Endothelial cell of umbilical vein (primary cell): ENCODE results near the gene CYP17A1.

Experiments
- CTCF ChIP-seq, 2 donors: IDR thresholded peaks; 1 replicate in 1 of 2; 2 replicates in 1 of 2; pipeline ENCODE4 v1.5.1; 2011; ENCODE audit warnings: low read length in 2 of 2, mild to moderate bottlenecking in 2 of 2, moderate library complexity in 2 of 2, control low read depth in 1 of 2, inconsistent platforms in 1 of 2, low read depth in 1 of 2; ENCODE audit not compliant: insufficient read depth in 1 of 2; ENCODE audit errors: extremely low read depth in 1 of 2
- FOS ChIP-seq: IDR thresholded peaks from 2 replicates; pipeline ENCODE4 v1.6.1; 2011; ENCODE audit warnings: mild to moderate bottlenecking, low read length, moderate library complexity, borderline replicate concordance; ENCODE audit not compliant: insufficient read depth
- JUN ChIP-seq: IDR thresholded peaks from 2 replicates; pipeline ENCODE4 v1.6.1; 2011; ENCODE audit warnings: borderline replicate concordance, low read depth; ENCODE audit not compliant: insufficient read length, insufficient read depth
- MAX ChIP-seq: IDR thresholded peaks from 2 replicates; pipeline ENCODE4 v1.6.1; 2011; ENCODE audit not compliant: insufficient read depth, insufficient read length
- POLR2A ChIP-seq: IDR thresholded peaks from 2 replicates; pipeline ENCODE4 v1.6.1; 2012; ENCODE audit warnings: low read depth, mild to moderate bottlenecking, control low read depth, low read length

GRCh38 chr10:102832248-102832647, 5.0 kb downstream of the CYP17A1 start:
- TF ChIP-seq JUN: no peak
- no peak for TF ChIP-seq POLR2A
- TF ChIP-seq MAX: no peak
- TF ChIP-seq CTCF (IDR thresholded peaks at IDR 0.05; ENCODE audit: extremely low read depth in 1 of 2, insufficient read depth in 1 of 2, low read depth in 1 of 2, low read length in 2 of 2): no peak
- no peak for TF ChIP-seq FOS
